ENCODE measurements around the gene TAF1C.

TAF1C gene

GRCh38 chr16:84182680-84183571 lies 3.9 kb downstream of the TAF1C start:
- no peak for DNase-seq

DNA sequence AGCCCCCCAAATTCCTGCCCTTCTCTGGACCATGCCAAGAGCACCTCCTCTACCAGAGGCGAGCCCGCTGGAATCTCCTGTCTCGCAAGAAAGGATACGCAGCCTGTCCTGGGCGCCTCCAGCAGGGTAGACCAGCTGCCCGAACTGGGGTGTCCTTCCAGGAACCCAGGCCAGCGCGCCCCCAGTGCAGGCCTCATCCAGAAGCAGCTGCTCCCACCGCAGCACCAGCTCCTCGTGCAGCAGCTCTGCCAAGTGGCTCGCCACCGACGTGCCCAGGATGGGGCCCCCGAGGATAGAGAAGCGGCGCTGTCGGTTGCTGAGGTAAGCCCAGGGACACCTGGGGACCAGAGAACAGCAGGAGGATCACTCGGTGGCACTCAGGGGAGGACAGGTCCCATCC lies 4.8 kb downstream of the TAF1C start:
- no peak for DNase-seq

DNA sequence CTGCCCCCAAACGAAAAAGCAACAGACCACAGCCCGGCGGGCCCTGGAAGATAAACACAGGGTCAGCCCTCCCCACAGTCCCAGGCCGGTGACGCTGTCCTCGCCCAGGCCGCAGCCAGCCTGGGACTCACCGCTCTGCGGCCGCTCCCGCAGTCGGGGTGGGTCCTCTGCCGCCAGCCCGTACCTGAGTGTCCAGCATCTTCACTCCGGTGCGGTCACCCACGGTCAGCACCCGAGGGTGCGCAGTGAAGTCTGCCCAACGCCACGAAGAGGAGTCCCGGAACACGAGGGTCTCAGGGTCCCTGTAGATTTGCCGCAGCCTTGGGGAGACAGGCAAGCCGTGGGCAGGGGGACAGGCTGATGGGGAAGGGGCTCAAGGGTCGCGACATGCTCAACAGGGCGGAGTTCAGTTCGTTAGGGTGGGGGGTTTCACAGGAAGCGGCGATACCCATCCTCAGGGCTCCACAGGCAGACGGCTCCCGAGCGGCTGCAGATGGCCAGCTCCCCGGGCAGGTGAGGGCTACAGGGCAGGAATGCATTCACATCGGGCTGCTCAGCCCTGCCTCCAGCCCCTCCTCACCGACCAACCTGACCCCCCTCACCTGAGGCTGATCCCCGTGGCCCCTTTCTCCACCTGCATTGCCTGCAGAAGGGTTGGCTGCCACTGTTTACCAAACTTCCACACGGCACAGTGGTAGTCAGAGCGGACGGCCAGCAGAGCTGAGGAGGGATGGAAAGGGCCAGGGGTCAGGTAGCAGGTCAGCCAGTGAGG lies 5.5 kb downstream of the TAF1C start:
- DNase-seq = no peak

- DNase-seq = no peak
Observed at GRCh38 chr16:84180519-84181140, 6.2 kb downstream of the TAF1C start.

DNA sequence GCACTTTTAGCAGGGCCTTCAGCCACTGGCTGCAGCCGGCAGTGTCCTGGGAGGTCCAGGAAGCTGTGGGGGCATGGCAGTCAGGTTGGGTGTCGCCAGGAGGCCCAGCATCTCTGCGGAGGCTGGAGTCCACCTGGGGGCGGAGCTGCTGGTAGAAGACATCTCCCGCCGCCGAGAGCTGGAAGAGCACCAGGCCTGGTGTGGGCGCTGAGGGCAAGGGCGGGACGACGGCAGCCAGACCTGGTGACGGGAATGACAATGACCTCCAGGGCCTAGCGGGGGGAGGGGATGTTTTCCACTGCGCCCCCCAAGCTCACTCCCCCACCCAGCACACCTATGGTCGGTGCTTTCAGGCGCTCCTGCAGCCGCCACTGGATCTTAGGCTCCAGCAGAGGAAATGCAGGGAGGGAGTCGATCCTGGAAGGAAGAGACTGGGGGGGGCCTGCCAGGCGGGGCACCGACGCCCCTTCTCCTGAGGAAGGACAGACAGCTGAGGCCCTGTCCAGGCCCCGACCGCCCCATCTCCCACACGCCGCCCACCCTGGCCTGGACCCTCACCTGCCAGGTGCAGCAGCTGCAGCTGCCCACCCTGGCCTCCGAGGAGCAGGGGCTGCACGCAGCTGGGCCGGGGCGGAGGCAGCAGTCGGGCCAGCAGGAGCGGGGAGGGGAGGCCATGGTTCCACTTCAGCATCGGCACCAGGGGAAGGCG lies 7.1 kb downstream of the TAF1C start:
- DNase-seq = no peak

DNA sequence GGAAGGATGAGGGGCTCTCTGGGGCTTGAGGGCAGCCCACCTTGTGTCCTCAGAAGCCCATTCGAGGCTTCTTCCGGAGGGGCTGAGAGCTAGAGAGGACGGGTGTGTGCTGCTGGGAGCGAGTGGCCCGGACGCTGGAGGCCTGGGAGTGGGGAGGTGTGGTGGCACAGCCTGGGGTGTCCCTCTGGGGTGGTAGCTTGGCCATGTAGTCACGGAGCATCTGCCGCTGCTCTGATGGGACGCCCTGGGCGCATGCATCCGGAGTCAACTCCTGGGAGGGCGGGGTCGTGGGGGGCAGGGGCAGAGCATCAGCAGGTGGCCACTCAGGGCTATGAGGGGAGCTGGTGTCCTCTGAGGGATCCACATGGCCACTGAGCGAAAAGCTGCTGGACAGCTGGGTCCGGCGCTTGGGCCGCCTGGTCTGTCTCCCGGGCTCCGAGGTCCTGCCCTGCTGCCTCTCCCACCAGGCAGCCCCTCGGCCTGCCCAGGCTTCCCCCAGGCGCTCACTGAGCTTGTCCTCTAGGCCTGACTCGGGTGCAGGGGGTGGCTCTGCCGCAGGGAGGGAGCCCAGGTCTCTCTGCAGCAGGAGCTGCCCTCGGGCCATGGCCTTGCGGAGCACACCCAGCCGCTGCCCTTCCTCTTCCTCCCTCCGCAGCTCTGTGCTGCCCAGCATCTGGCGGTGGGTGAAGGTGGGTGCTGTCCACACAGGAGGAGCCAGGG lies 7.8 kb downstream of the TAF1C start:
- DNase-seq = no peak

DNA sequence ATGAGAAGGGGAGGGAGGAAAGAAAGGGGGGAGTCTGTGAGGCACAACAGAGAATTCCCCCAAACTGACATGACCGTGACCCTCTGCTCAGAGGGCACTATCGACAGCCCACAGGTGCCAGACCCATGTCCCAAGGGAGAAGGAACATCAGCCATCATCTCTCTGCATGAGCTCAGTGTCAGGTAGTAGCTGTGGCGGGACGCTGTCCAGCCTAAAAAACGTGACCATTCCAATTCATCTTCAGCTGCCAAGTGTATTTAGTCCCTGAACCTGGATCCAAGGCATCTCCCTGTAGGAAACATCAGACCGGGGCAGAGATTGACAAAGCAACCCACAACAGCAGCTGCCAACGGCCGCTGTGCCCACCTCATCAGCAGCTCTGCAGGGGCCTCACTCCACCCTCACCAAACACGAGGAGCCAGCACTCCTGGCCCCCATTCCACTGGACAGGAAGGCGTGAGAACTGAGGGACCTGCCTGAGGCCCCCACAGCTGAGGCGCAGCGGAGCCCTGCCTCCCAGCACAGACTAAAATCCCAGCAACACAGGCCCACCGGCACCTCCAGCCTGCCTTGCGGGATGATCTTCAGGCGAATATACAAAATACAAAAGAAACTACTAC lies 8.6 kb downstream of the TAF1C start:
- no peak for DNase-seq

GRCh38 chr16:84177741-84178073 lies 9.2 kb downstream of the TAF1C start:
- DNase-seq = peak; percentile 53

DNA sequence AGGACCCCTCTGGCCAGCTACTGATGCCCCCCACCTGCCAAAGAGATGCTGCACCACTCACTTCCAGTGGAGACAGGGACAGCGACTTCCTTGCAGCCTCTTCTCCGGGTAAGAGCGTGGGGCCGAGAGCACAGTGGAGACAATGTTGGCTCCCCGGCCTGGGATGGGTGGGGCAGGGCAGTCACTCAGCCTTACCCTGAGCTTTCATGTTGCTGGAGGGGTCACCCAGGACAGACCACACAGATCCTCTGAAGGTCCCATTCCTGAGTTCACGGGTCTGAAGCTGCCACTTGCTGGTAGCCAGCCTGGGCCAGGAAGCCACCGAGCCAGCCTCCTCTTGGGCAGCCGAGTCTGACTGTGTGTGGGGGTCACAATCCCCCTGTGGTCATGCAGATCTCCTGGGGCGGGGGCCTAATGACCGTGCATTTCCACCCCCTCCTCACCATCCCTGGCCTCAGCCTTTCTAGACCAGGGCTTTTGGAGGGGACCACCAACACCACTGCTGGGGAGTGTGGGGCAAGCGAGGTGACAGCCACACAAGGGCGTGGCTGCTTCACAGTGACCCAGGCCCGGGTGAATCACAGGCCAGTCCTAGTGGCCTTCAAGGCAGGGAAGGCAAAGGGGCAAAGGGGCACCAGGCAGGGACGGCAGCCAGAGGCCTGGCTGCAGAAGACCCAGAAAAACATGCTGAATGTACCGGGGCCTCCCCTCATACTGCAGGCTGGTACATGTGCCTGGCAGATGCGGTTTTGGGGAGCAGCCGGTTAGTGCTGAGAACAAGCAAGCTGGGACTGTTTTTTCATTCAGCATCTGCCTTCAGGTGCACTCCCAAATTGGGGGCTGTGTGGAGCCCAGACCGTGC lies 10.4 kb downstream of the TAF1C start:
- no peak for DNase-seq

GRCh38 chr16:84175350-84176081 lies 11.3 kb downstream of the TAF1C start:
- DNase-seq = peak; percentile 47

- no peak for DNase-seq
Observed at GRCh38 chr16:84174396-84174795, 12.5 kb downstream of the TAF1C start.

- no peak for DNase-seq
Observed at GRCh38 chr16:84169765-84170310, 17.0 kb downstream of the TAF1C start.

DNA sequence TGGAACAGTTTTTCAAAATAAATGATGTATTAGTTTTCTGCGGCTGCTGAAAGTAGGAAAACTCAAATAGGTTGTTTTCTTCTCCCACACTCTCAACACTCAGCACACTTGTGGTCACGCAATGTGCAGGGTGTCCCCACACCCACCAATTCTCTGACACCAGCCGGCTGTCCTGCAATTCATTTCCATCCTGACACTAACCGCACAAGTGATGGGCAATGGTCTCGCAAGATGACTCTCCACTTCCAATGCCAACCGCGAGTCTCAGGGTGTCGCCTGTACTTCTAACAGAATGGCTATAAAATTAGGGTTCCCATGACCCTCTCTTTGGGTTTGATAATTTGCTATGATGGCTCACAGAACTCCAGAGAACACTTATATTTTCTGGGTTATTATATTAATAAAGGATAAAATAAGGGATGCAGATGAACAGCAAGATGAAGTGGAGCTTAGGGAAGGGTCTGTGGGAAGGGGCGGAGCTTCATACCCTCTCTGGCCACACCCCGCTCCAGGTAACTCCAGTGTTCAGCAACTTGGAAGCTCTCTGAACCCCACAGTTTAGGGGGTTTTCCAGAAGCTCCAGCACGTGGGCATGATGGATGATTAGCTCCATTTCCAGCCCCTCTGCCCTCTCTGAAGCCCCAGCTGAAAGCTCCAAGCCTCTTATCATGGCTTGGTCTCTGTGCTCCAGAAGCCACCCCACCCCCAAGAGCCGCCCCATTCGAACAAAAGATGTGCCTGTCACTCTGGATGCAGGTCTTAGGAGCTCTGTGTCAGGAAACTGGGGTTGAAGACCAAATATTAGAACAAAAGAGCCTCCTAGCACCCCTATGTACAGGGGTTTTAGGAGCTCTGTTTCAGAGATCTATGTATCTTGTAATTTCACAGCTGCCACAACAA lies 19.8 kb downstream of the TAF1C start:
- DNase-seq = no peak

DNA sequence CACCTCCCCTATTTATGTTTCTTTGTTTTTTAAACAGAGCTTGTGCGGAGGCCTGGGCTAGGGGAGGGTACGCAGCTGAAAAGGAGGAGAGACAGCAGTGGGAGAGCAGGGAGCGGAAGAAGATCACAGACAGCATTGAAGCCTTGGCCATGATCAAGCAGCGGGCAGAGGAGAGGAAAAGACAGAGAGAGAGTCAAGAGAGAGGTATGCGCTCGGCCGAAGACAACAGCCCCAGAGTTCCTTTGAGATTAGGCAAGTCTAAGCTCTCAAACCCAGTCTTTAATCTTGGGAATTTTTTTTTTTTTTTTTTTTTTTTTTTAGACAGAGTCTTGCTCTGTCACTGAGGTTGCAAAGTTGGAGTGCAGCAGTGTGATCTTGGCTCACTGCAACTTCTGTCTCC lies 21.1 kb downstream of the TAF1C start:
- no peak for DNase-seq

- DNase-seq = no peak
Observed at GRCh38 chr16:84161801-84162200, 25.1 kb downstream of the TAF1C start.

DNA sequence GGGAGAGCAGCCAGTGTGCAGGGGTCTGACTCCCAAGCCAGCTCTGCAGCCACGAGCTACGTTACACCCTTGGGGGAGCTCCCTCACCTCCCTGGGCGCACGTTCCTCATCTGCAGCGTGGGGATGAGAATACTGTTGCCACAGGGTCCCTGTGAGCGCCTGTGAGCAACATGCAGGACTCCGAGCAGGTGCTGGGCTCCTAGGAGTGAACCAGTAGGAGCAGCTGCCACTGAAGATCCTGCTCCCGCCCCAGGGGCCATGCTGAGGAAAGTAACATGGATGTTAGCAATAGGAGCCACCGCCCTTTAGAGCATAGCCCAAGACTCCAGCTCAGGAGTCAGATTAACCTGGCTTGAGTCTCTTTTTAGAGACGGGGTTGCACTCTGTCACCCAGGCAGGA lies 25.8 kb downstream of the TAF1C start:
- no peak for DNase-seq

DNA sequence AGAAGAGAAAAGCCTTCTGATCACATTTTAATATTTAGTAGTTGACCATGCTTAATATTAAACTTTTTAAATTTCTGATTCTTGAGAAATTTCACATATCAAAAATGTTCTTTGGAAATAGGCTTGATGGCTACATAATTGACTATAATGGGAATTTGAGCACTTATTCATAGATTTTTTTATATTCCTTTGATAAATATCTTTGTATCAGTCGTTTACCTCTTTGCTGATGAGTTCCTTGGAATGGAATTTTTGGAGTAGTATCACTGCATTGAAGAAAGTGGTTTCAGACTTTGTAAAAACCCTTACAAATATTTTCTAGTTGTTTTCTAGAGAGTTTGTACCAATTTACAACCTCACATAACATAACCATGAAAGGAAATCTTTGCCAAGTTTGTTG lies 27.1 kb downstream of the TAF1C start:
- DNase-seq = no peak

GRCh38 chr16:84159007-84159406 lies 27.9 kb downstream of the TAF1C start:
- DNase-seq = no peak

DNA sequence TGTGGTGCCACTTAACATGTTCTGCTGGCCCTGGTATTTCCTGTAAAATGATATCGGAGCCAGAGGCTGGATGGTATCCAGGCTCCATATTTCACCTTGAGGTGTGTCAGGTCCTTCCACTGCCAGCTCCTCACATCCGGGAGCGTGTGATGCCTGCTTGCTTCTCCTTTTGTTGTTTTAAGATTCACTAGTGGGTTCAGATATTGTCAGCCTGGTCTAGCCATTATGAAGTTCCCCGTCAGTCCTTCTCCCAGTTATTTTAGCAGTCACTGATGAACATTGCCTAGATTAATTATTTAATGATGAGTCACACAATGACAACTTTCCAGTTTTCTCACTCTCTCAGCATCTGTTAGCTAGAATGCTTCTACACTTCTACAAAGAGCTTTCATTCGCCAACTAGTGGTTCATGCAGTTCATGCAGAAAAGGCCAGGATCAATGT lies 30.5 kb downstream of the TAF1C start:
- no peak for DNase-seq

Measured in fibroblast of skin of scalp (primary cell).